GM18909 (cell line): ENCODE results near the gene FJX1.

ENCODE experiments used
- ATAC-seq: cut with Tn5 transposase; IDR thresholded peaks from one replicate; pipeline ENCODE4 v1.9.1; 2021; ENCODE audit warnings: mild to moderate bottlenecking; ENCODE audit not compliant: unreplicated experiment, poor library complexity

FJX1 gene

GRCh38 chr11:35617687-35618496, at the start of gene FJX1:
Gene FJX1, plus strand, starts transcription at chr11:35618460. Its CDS starts 177 bp downstream, at chr11:35618637.
- peak; percentile 45 for ATAC-seq

GRCh38 chr11:35571696-35572095, 46.6 kb upstream of the FJX1 start:
- ATAC-seq: no peak

- ATAC-seq: no peak
Observed at GRCh38 chr11:35579557-35580396, 38.5 kb upstream of the FJX1 start.

- ATAC-seq: no peak
Observed at GRCh38 chr11:35580397-35580781, 37.9 kb upstream of the FJX1 start.

GRCh38 chr11:35582033-35582432, 36.2 kb upstream of the FJX1 start:
- ATAC-seq: no peak

- ATAC-seq: no peak
Observed at GRCh38 chr11:35583126-35583525, 35.1 kb upstream of the FJX1 start.

- ATAC-seq: no peak
Observed at GRCh38 chr11:35583843-35584242, 34.4 kb upstream of the FJX1 start.

- no peak for ATAC-seq
Observed at GRCh38 chr11:35584321-35584720, 33.9 kb upstream of the FJX1 start.

- no peak for ATAC-seq
Observed at GRCh38 chr11:35585416-35585815, 32.8 kb upstream of the FJX1 start.

- ATAC-seq: no peak
Observed at GRCh38 chr11:35586222-35586621, 32.0 kb upstream of the FJX1 start.

- no peak for ATAC-seq
Observed at GRCh38 chr11:35587972-35588371, 30.3 kb upstream of the FJX1 start.

GRCh38 chr11:35588627-35589026, 29.6 kb upstream of the FJX1 start:
- ATAC-seq: no peak

- ATAC-seq: no peak
Observed at GRCh38 chr11:35589281-35589680, 29.0 kb upstream of the FJX1 start.

- no peak for ATAC-seq
Observed at GRCh38 chr11:35590412-35590811, 27.8 kb upstream of the FJX1 start.

GRCh38 chr11:35593143-35593542, 25.1 kb upstream of the FJX1 start:
- no peak for ATAC-seq

- ATAC-seq: no peak
Observed at GRCh38 chr11:35594680-35595079, 23.6 kb upstream of the FJX1 start.

GRCh38 chr11:35598254-35599125, 19.8 kb upstream of the FJX1 start:
- ATAC-seq: peak; percentile 81

- ATAC-seq: no peak
Observed at GRCh38 chr11:35600331-35600838, 17.9 kb upstream of the FJX1 start.

- no peak for ATAC-seq
Observed at GRCh38 chr11:35602160-35602793, 16.0 kb upstream of the FJX1 start.

GRCh38 chr11:35602979-35603378, 15.3 kb upstream of the FJX1 start:
- ATAC-seq: no peak
